HEK293T (cell line): ENCODE results near the gene MYL1.

Source experiments
- BHLHE40 ChIP-seq: fragments of 450-650 bp; IDR thresholded peaks from 2 replicates; pipeline ENCODE4 v1.6.1; 2016; ENCODE audit warnings: mild to moderate bottlenecking, moderate library complexity, borderline replicate concordance
- HDGF ChIP-seq: fragments of 450-650 bp; IDR thresholded peaks from 2 replicates; pipeline ENCODE4 v1.6.1; 2017; ENCODE audit warnings: antibody characterized with exemption, borderline replicate concordance
- NFRKB ChIP-seq: fragments of 450-650 bp; IDR thresholded peaks from 2 replicates; pipeline ENCODE4 v1.6.1; 2016; ENCODE audit warnings: mild to moderate bottlenecking, moderate library complexity
- PKNOX1 ChIP-seq: fragments of 450-650 bp; IDR thresholded peaks from 2 replicates; pipeline ENCODE4 v1.6.1; 2016
- ZNF384 ChIP-seq: fragments of 450-650 bp; IDR thresholded peaks from 2 replicates; pipeline ENCODE4 v1.6.1; 2016

- no peak for TF ChIP-seq ZNF384
- no peak for TF ChIP-seq NFRKB
- TF ChIP-seq PKNOX1: no peak
- no peak for TF ChIP-seq HDGF
- no peak for TF ChIP-seq BHLHE40
Observed at GRCh38 chr2:210268281-210268680, 46.7 kb downstream of the MYL1 start.
